ACC112 (cell line): ENCODE results near the gene HSF4.
A peak's percentile ranks its signal among the peaks of the same experiment; 100 is the strongest.

ENCODE experiments used
- H2AFZ ChIP-seq: fragments of 200-600 bp; sonication (generic); one replicate; pipeline ENCODE4 v1.6.0; 2017; ENCODE audit warnings: antibody characterized with exemption, low read length; ENCODE audit not compliant: unreplicated experiment
- H3K27ac ChIP-seq: fragments of 200-600 bp; sonication (generic); 2 replicates; pipeline ENCODE4 v1.5.1; 2014; ENCODE audit warnings: low read depth, mild to moderate bottlenecking, antibody characterized with exemption, low read length, moderate library complexity
- H3K27me3 ChIP-seq: fragments of 200-600 bp; sonication (generic); 2 replicates; pipeline ENCODE4 v1.6.1; 2014; ENCODE audit warnings: mild to moderate bottlenecking, antibody characterized with exemption, low read length, moderate library complexity, mixed read lengths; ENCODE audit not compliant: insufficient read depth
- H3K36me3 ChIP-seq: fragments of 200-600 bp; sonication (generic); 2 replicates; pipeline ENCODE4 v1.6.1; 2016; ENCODE audit warnings: mild to moderate bottlenecking, antibody characterized with exemption, low read length, moderate library complexity, mixed read lengths; ENCODE audit not compliant: insufficient read depth
- H3K4me1 ChIP-seq: fragments of 200-600 bp; sonication (generic); one replicate; pipeline ENCODE4 v1.6.1; 2016; ENCODE audit warnings: low read length, mixed read lengths; ENCODE audit not compliant: insufficient read depth, unreplicated experiment, control insufficient read depth
- H3K4me3 ChIP-seq: fragments of 200-600 bp; sonication (generic); 2 replicates; pipeline ENCODE4 v1.5.1; 2014; ENCODE audit warnings: mild to moderate bottlenecking, low read depth, low read length
- H3K79me2 ChIP-seq: fragments of 200-600 bp; sonication (generic); one replicate; pipeline ENCODE4 v1.6.0; 2016; ENCODE audit warnings: low read length; ENCODE audit not compliant: control insufficient read depth, unreplicated experiment, insufficient read depth

The HSF4 gene

DNA sequence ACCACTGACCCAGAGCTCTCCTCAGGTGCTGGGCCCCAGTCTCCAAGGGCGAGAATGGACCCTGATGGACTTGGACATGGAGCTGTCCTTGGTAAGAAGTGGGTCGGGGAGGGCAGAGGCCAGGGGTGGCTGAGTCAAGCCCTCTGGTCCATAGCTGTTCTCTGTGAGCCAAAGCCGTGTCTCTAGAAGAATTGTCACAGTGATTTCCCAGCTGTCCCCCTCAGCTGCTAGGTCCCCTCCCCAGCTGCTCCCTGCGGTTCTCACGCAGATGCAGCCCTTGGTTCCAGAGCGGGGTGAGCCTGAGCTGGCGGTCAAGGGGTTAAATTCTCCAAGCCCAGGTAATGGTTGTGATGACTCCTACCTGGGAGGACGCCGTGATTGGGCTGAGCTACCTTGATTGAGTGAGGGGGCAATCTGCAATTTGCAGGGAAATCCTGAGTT is 4.5 kb downstream of the HSF4 start:
- Histone ChIP-seq H3K27ac (no peak overlapping the region), H3K4me3 (no peak overlapping the region), H3K79me2 (peaks cover 3% of the 10 kb centered on the region), H3K27me3 (no peaks in the 10 kb centered on the region), H3K4me1 (peaks cover 23% of the 10 kb centered on the region), H3K36me3 (no peaks in the 10 kb centered on the region), H2AFZ (no peak overlapping the region)

DNA sequence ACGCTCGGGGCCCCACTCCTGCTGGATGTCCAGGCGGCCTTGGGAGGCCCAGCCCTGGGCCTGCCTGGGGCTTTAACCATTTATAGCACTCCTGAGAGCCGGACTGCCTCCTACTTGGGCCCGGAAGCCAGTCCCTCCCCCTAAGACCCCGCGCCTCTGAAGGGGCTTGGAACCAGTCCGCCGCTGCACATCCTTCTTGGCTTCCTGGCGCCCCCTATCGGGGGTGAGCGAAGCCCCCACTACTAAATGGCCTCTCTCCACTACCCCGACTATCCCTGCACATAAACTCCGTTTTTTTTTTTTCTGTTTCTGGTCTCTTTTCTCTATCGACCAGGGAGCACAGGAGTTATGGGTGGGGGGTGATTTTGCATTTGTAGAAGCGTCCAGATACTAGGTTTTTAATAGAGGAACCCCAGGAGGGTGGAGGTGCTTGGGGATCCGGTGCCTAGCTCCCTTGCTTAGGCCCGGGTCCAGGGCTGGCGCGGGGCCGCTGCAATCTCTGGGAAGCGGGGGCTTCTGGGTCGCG is 5.2 kb downstream of the HSF4 start:
- H3K4me3 ChIP-seq: peak overlapping the region; percentile 80
- H3K4me1 ChIP-seq: peaks cover 28% of the 10 kb centered on the region
- H3K36me3 ChIP-seq: no peaks in the 10 kb centered on the region
- H3K27ac ChIP-seq: peak overlapping the region; percentile 90
- H3K27me3 ChIP-seq: no peaks in the 10 kb centered on the region
- H2AFZ ChIP-seq: peak overlapping the region; percentile 90
- H3K79me2 ChIP-seq: peaks cover 3% of the 10 kb centered on the region

DNA sequence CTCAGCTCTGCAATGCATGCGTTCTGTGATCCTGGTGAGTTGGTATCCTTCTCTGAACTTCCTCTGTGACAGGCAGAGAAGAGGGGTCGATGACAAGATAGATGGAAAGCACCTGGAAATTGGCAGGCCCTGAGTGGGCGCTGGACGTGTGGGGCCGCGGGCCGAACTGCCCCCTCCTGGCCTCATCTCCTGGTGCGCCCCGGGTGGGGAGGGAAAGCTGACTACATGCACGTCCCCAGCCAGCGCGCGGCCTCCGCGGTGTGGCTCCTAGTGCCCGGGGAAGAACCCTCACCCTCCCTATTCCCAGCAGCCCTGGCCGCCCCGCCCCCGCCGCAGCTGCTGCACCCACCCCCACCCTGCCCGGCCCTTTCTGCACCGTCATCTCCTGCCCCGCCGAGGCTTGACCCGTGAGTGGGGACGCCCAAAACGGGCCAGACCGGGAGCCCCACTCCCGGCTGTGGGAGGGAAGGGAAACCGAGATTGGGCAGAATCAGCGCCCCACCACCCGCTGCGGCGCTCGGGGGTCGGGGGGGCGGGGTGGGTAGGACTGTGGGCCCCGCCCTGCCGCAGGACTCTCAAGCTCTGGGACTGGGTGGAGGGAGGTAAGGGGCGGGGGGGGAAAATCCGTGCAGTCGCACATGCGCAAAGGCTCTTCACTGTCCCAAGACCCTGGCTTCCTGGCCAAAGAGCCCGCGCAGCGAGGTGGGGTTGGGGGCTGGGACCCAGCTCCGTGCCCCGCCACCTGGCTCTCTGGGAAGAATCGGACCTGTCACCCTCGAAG is 5.8 kb downstream of the HSF4 start, which contains the start of gene NOL3:
TSS of gene NOL3 (plus strand) at position 371 of the 781 bp plus-strand sequence.
- Histone ChIP-seq H3K27me3 (no peaks in the 10 kb centered on the region), H3K27ac (peak within 1 kb of the TSS; percentile 90), H2AFZ (peak within 1 kb of the TSS; percentile 90), H3K79me2 (peaks cover 3% of the 10 kb centered on the region), H3K36me3 (no peaks in the 10 kb centered on the region), H3K4me3 (peak within 1 kb of the TSS; percentile 80), H3K4me1 (peaks cover 31% of the 10 kb centered on the region)

DNA sequence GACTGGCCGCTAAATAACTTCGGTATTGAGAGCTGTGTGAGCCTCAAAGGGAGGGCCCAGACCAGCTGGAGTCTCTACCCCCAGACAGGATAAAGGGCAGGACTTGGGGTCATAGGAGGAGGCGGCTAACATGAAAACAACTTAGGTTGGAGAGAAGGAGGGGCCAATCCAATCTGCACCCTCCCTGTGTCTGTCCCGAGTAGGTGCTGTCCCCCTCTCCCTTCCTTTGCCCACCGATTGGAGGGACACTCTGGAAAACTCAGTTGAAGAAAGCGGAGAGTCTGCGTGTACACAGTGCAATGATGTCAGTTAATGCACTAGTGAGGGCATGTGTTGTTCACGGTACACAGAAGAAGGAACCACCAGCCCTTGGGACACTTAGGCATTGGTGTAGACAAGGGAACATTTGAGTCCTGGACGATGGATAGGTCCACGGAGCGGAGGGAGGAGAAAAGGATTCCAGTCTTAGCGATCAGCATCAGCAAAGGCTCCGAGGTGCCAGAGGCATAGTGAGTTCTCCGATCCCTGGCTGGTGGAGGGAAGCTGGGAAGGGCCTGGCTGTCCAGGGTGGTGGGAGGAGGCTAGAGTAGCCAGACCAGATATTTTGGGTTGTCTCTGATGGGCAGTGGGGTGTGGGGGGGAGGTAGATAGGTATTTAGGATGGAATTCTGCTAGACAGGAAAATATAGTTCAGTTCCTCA is 6.6 kb downstream of the HSF4 start:
- H2AFZ ChIP-seq: peak overlapping the region; percentile 84
- peak overlapping the region; percentile 80 for H3K4me3 ChIP-seq
- H3K4me1 ChIP-seq: peaks cover 31% of the 10 kb centered on the region
- H3K27ac ChIP-seq: peak overlapping the region; percentile 90
- no peaks in the 10 kb centered on the region for H3K36me3 ChIP-seq
- H3K27me3 ChIP-seq: no peaks in the 10 kb centered on the region
- peaks cover 3% of the 10 kb centered on the region for H3K79me2 ChIP-seq

DNA sequence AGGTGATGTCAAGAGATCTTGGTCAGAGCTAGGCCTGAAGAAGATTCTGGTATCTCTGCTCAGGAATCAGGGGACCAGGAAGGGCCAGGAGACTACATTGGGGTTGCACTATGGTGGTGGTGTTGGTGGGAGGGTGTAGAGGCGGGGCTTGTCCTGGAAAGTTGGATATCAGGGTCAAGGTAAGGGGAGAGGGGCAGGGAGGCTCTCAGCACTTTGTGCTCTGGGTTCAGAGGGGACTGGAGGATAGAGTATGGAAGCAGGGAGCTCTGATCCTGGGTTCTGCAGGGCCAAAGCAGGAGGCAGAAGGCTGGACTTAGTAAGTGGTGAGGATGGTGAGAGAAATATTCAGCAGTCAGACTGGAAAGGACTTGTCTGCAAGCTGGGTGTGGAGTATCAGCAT is 8.8 kb downstream of the HSF4 start:
- H3K27me3 ChIP-seq: no peaks in the 10 kb centered on the region
- H2AFZ ChIP-seq: peak overlapping the region; percentile 83
- H3K4me1 ChIP-seq: peaks cover 31% of the 10 kb centered on the region
- peaks cover 3% of the 10 kb centered on the region for H3K79me2 ChIP-seq
- no peaks in the 10 kb centered on the region for H3K36me3 ChIP-seq
- peak overlapping the region; percentile 55 for H3K27ac ChIP-seq
- H3K4me3 ChIP-seq: peak overlapping the region; percentile 83

DNA sequence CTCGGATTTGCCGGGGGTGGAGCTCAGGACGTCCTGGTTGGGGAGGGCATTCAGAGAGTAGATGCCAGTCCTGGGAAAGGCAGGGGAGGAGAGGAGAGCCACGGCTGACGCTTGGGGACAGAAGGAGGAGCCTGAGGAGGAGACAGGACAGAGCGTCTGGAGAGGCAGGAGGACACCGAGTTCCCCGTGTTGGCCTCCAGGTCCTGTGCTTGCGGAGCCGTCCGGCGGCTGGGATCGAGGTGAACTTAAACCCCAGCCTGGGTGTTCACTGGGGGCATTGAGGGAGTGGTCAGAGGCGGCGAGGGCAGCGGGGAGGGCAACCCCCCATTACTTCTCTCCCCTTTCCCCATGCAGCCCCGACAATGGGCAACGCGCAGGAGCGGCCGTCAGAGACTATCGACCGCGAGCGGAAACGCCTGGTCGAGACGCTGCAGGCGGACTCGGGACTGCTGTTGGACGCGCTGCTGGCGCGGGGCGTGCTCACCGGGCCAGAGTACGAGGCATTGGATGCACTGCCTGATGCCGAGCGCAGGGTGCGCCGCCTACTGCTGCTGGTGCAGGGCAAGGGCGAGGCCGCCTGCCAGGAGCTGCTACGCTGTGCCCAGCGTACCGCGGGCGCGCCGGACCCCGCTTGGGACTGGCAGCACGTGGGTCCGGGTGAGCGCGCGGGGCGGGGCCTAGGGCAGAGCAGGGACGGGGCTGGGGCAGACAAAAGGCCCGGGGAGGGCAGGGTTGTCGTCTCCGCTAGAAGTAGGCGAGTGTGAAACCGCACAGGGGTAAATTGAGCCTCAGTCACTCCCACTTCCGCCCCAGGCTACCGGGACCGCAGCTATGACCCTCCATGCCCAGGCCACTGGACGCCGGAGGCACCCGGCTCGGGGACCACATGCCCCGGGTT is 9.5 kb downstream of the HSF4 start:
- Histone ChIP-seq H3K36me3 (no peaks in the 10 kb centered on the region), H3K27me3 (no peaks in the 10 kb centered on the region), H3K4me3 (peak overlapping the region; percentile 83), H2AFZ (peak overlapping the region; percentile 83), H3K27ac (peak overlapping the region; percentile 55), H3K4me1 (peaks cover 29% of the 10 kb centered on the region), H3K79me2 (peaks cover 3% of the 10 kb centered on the region)

DNA sequence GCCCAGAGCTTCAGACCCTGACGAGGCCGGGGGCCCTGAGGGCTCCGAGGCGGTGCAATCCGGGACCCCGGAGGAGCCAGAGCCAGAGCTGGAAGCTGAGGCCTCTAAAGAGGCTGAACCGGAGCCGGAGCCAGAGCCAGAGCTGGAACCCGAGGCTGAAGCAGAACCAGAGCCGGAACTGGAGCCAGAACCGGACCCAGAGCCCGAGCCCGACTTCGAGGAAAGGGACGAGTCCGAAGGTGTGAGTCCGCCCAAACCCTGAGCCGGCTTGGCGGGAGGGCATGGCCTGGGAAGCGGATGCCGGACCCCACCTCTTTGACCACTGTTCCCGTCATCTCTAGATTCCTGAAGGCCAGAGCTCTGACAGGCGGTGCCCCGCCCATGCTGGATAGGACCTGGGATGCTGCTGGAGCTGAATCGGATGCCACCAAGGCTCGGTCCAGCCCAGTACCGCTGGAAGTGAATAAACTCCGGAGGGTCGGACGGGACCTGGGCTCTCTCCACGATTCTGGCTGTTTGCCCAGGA is 10.2 kb downstream of the HSF4 start:
- Histone ChIP-seq H3K27ac (peak overlapping the region; percentile 30), H3K27me3 (no peaks in the 10 kb centered on the region)

DNA sequence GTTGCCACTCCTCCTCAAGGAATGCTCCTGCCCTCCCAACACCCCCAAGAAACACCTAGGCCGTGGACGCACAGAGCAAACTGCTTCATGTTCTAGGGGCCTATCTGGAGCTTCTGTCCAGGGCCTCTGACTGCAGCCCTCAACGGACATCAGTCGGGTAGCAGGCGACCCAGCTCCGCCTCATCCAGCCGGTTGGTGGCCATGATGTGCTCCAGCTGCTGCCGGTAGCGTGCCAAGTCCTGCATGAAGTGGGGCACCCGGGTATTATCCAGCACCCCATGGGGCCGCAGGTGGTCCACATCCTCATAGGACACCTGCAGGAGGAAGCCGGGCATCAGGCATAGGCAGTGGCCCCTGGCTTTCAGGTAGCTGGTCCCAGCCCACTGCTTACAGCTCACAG is 12.1 kb downstream of the HSF4 start:
- Histone ChIP-seq H3K27me3 (no peaks in the 10 kb centered on the region), H3K36me3 (no peaks in the 10 kb centered on the region), H2AFZ (no peak overlapping the region), H3K4me1 (peaks cover 24% of the 10 kb centered on the region), H3K79me2 (peaks cover 3% of the 10 kb centered on the region), H3K27ac (no peak overlapping the region), H3K4me3 (no peak overlapping the region)

More for the DNA sequence above, 10.2 kb downstream of the HSF4 start:
- H3K4me1 ChIP-seq: peaks cover 27% of the 10 kb centered on the region
- no peak overlapping the region for H2AFZ ChIP-seq
- no peaks in the 10 kb centered on the region for H3K36me3 ChIP-seq
- peaks cover 3% of the 10 kb centered on the region for H3K79me2 ChIP-seq
- peak overlapping the region; percentile 83 for H3K4me3 ChIP-seq

DNA sequence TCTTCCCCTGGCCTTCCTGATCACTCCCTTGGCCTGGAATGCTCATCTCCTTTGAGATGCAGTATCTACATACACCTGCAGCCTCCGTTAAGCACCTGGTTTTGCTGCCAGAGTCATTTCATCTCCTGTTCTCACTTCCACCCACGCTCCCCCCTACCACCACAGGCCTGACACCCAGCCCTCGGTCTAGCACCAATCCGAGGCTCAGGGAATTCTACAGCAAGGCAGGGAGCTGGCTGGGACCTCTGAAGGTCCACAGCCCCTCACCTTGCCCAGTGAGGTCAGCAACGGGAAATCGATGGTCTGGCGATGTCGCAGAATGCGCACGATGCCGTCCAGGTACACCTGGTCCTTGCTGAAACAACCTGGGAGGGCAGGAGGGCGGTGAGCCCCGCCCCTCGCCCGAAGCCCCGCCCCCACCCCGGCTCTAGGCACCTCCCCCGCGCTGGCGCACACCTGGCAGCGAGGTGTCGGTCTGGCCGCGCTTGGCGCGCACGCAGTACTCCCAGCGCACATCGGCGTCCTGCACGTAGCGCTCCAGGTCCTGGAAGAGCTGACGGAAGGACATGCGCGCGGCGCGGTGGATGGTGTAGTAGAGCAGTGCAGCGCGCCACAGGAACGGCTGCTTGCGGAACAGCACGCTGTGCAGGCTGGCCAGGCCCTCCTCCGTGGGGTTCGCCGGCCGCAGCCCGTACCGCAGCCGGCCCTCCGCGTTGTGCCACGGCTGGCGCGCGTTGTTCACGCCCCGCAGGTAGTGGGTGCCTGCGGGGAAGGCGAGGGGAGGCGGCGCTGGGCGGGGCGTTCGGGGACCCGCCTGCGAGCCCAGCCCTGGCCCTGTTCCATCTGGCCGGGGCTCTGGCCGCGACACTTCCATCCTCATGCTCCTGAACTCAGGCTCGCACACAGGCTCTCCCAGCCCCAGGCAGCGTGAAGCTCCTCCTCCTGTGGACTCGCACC is 13.5 kb downstream of the HSF4 start:
- H3K27me3 ChIP-seq: no peaks in the 10 kb centered on the region
- H2AFZ ChIP-seq: no peak overlapping the region
- H3K36me3 ChIP-seq: no peaks in the 10 kb centered on the region

More for the DNA sequence above, 13.5 kb downstream of the HSF4 start:
- no peak overlapping the region for H3K27ac ChIP-seq
- H3K79me2 ChIP-seq: peaks cover 9% of the 10 kb centered on the region
- peaks cover 34% of the 10 kb centered on the region for H3K4me1 ChIP-seq
- H3K4me3 ChIP-seq: peak overlapping the region; percentile 53
